Prostate gland (tissue), 2 donors: ENCODE results near the gene GPX4.

ENCODE experiments used
- CTCF ChIP-seq, 4 experiments: fragments of 200-600 bp in 2 of 4; fragments of 450-650 bp in 2 of 4; sonication (generic) in 2 of 4; IDR thresholded peaks; 1 replicate in 3 of 4; 2 replicates in 1 of 4; pipeline ENCODE4 v1.5.1; 2016 to 2019; ENCODE audit warnings: antibody characterized with exemption in 4 of 4, mild to moderate bottlenecking in 2 of 4, moderate library complexity in 2 of 4
- POLR2A ChIP-seq: fragments of 450-650 bp; IDR thresholded peaks from one replicate; pipeline ENCODE4 v1.6.1; 2016; ENCODE audit warnings: antibody characterized with exemption, mild to moderate bottlenecking

GRCh38 chr19:1087813-1088415 lies 15.9 kb upstream of the GPX4 start:
- no peak for TF ChIP-seq POLR2A
- no peak for TF ChIP-seq CTCF (IDR thresholded peaks at IDR 0.05)
